HL-60 (cell line): Measurements from ENCODE around the gene SMR3A.

Source experiments
- CTCF ChIP-seq: IDR thresholded peaks from one replicate; pipeline ENCODE4 v1.5.1; 2011; ENCODE audit warnings: low read length, control low read depth, inconsistent platforms; ENCODE audit not compliant: insufficient read depth
- GABPA ChIP-seq: IDR thresholded peaks from 2 replicates; pipeline ENCODE4 v1.6.1; 2012; ENCODE audit warnings: low read depth

GRCh38 chr4:70326052-70326451, 34.5 kb upstream of the SMR3A start:
- no peak for TF ChIP-seq CTCF
- no peak for TF ChIP-seq GABPA
